Hematopoietic multipotent progenitor cell treated with erythropoietin and hydrocortisone succinate and interleukin-3 and kit ligand, for 17 days (in vitro differentiated cells): ENCODE measurements around the gene PTPN7.
"Not testable (repeated sequence)": the region's sequence is repeated elsewhere in the genome, so short reads cannot be mapped to it uniquely, and the experiment has no call there.

Experiments
- DNase-seq: peaks from one replicate; pipeline ENCODE4 v3.0.0-alpha.2; 2015; ENCODE audit warnings: low spot score

Gene PTPN7

GRCh38 chr1:202152399-202152798 lies 8.0 kb downstream of the PTPN7 start:
- no peak for DNase-seq

- no peak for DNase-seq
Measured at GRCh38 chr1:202151045-202151444, 9.4 kb downstream of the PTPN7 start.

GRCh38 chr1:202150602-202151001 lies 9.8 kb downstream of the PTPN7 start:
- no peak for DNase-seq

- DNase-seq, result no peak
Measured at GRCh38 chr1:202150187-202150586, 10.2 kb downstream of the PTPN7 start.

GRCh38 chr1:202149566-202149965 lies 10.8 kb downstream of the PTPN7 start:
- no peak for DNase-seq

GRCh38 chr1:202148391-202148790 lies 12.0 kb downstream of the PTPN7 start:
- no peak for DNase-seq

- DNase-seq, result no peak
Measured at GRCh38 chr1:202146993-202147392, 13.4 kb downstream of the PTPN7 start.

GRCh38 chr1:202146279-202146678 lies 14.1 kb downstream of the PTPN7 start:
- no peak for DNase-seq

GRCh38 chr1:202145744-202146140 lies 14.7 kb downstream of the PTPN7 start:
- DNase-seq, result not testable (repeated sequence)

GRCh38 chr1:202145068-202145743 lies 15.2 kb downstream of the PTPN7 start:
- DNase-seq, result no peak

GRCh38 chr1:202144402-202145067 lies 15.9 kb downstream of the PTPN7 start, which contains the start of gene ARL8A:
TSS of gene ARL8A (minus strand) at chr1:202144737. CDS start at chr1:202144572, 165 bp downstream.
- peak; percentile 55 for DNase-seq

- DNase-seq, result no peak
Measured at GRCh38 chr1:202143768-202144401, 16.5 kb downstream of the PTPN7 start.

GRCh38 chr1:202143011-202143767 lies 17.2 kb downstream of the PTPN7 start:
- no peak for DNase-seq

GRCh38 chr1:202141468-202141867 lies 18.9 kb downstream of the PTPN7 start:
- DNase-seq, result not testable (repeated sequence)

GRCh38 chr1:202140833-202141232 lies 19.6 kb downstream of the PTPN7 start:
- no peak for DNase-seq

- DNase-seq, result peak; percentile 78
Measured at GRCh38 chr1:202135221-202135721, 25.1 kb downstream of the PTPN7 start.

GRCh38 chr1:202134645-202135172 lies 25.7 kb downstream of the PTPN7 start:
- no peak for DNase-seq

GRCh38 chr1:202133989-202134388 lies 26.4 kb downstream of the PTPN7 start:
- no peak for DNase-seq

GRCh38 chr1:202133496-202133895 lies 26.9 kb downstream of the PTPN7 start:
- no peak for DNase-seq

- DNase-seq, result no peak
Measured at GRCh38 chr1:202133001-202133400, 27.4 kb downstream of the PTPN7 start.

- no peak for DNase-seq
Measured at GRCh38 chr1:202131956-202132821, 28.2 kb downstream of the PTPN7 start.
